Astrocyte (in vitro differentiated cells and primary cell): ENCODE results near the gene LBR.

Source experiments
- EZH2 ChIP-seq: IDR thresholded peaks from 2 replicates; pipeline ENCODE4 v1.6.1; 2012; ENCODE audit warnings: mild to moderate bottlenecking, low read length, inconsistent platforms; ENCODE audit not compliant: insufficient read depth
- TF ChIP-seq, protein P1 (sequence below): IDR thresholded peaks from 2 replicates; pipeline ENCODE4 v1.5.1; 2011; ENCODE audit warnings: low read depth, mild to moderate bottlenecking, inconsistent platforms, low read length, moderate library complexity; ENCODE audit not compliant: insufficient read depth

GRCh38 chr1:225360119-225360518 is 67.7 kb downstream of the LBR start:
- TF ChIP-seq, protein P1, sequence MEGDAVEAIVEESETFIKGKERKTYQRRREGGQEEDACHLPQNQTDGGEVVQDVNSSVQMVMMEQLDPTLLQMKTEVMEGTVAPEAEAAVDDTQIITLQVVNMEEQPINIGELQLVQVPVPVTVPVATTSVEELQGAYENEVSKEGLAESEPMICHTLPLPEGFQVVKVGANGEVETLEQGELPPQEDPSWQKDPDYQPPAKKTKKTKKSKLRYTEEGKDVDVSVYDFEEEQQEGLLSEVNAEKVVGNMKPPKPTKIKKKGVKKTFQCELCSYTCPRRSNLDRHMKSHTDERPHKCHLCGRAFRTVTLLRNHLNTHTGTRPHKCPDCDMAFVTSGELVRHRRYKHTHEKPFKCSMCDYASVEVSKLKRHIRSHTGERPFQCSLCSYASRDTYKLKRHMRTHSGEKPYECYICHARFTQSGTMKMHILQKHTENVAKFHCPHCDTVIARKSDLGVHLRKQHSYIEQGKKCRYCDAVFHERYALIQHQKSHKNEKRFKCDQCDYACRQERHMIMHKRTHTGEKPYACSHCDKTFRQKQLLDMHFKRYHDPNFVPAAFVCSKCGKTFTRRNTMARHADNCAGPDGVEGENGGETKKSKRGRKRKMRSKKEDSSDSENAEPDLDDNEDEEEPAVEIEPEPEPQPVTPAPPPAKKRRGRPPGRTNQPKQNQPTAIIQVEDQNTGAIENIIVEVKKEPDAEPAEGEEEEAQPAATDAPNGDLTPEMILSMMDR = no peak
- TF ChIP-seq EZH2 = no peak
